ENCODE measurements around the gene PIK3C2G.

Gene PIK3C2G

GRCh38 chr12:18280728-18281127 is 19.4 kb downstream of the PIK3C2G start:
- DNase-seq (ENCODE audit: low spot score) = no peak

DNA sequence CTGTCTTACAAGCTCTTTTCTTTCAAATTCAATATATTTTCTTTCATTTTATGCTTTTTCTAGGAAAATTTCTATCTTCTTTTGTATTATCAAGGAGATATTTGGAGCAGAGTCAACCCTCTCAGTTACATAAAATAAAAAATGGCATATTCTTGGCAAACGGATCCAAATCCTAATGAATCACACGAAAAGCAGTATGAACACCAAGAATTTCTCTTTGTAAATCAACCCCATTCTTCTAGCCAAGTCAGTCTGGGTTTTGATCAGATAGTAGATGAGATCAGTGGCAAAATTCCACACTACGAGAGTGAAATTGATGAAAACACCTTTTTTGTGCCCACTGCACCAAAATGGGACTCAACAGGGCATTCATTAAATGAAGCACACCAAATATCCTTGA is 20.6 kb downstream of the PIK3C2G start:
- DNase-seq (ENCODE audit: low spot score) = no peak

- DNase-seq (ENCODE audit: low spot score) = no peak
Measured at GRCh38 chr12:18283831-18284230, 22.5 kb downstream of the PIK3C2G start.

- DNase-seq (ENCODE audit: low spot score) = no peak
Measured at GRCh38 chr12:18284386-18284785, 23.1 kb downstream of the PIK3C2G start.

DNA sequence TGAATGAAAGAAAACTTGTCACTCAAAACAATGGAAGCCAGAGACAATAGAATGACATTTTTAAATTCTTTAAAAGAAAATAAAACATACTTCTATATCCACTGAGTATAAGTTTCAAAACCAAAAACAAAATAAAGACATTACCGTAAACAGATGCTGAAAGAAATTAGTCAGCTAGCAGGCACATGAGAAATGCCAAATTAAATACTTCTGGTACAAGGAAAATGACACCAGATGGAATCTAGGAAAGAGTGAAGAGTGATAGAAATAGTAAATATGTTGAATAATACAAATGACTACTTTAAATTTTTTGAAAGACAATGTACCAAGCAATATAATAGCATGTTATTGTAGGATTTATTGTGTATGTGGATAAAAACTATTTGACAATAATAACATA is 23.8 kb downstream of the PIK3C2G start:
- no peak for DNase-seq (ENCODE audit: low spot score)

DNA sequence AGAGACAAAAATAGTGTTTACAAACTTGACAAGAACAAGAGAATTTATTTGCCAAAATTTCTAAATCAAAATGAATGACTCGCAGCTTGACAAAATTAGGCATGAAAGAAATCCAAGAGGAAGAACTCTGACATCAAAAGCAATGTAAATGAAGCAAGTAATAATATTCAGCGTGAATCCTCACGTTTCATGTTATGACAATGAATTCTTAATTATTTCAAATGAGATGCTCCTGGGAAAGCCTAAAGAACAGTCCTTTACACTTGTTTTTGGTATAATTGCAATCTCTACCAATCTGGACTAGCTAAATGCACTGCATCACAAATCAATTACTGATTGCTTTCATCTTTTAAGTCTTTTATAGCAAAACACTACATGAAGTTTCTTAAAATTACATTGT is 29.1 kb downstream of the PIK3C2G start:
- DNase-seq (ENCODE audit: low spot score) = no peak

DNA sequence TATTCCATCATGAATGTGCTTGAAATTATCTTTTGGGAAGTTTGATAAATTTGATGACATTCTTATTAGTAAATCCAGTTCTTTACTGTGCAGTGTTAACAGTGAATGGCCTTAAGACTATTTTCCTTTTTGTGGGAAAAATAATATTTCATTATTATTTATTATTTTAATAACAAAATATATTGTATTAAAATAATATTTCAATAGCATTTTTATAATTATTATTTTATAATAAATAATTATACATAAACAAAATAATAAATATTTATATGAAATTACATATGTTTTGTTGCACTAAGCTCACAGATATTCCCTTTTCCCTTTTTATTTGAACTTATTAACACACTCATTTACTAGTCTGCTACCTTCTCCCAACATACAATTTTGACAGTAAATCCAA is 33.6 kb downstream of the PIK3C2G start:
- no peak for DNase-seq (ENCODE audit: low spot score)

DNA sequence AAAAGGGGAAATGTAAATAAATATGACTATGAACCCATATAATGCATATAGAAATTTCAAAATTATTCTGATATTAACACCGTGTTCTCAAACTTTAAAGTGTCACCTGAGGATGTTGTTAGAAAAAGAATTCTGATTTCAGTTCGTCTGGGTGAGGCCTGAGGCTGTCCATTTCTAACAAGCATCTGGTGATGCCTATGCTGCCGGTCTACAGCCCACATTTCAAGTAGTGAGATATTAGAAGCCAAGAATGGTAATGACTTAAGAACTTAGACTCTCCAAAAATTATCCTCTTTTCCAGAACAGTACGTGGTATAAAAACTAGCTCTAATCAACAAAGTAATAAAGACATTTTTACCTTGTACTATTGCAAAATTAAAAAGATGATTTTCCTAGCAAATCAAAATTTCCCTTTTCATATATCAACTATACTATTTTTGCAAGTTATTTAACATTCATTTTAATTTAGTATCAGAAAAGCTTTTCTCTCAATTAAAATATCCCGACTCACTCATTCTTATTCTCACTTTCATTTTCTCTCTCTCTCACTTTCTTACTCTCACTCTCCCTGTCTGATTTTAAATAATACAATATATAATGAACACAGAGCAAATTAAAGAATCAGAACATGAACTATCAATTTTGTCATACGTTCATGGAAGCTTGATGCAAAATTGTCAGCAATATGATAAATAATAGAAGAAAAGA is 35.0 kb downstream of the PIK3C2G start:
- DNase-seq (ENCODE audit: low spot score) = no peak

GRCh38 chr12:18296909-18297280 is 35.6 kb downstream of the PIK3C2G start:
- no peak for DNase-seq (ENCODE audit: low spot score)

DNA sequence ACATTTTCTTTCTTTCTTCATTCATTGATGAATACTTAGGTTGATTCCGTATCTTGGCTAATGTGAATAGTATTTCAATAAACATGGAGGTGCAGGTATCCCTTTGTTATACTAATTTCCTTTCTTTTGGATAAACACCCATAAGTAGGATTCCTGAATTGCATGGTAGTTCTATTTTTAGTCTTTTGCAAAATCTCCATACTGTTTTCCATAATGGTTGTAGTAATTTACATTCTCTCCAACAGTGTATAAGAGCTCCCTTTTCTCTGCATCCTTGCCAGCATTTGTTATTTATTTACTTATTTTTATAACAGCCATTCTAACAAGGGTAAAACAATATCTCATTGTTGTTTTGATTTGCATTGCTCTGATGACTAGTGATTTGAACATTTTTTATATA is 36.6 kb downstream of the PIK3C2G start:
- DNase-seq (ENCODE audit: low spot score) = no peak

GRCh38 chr12:18302809-18303430 is 41.6 kb downstream of the PIK3C2G start:
- DNase-seq (ENCODE audit: low spot score) = no peak

DNA sequence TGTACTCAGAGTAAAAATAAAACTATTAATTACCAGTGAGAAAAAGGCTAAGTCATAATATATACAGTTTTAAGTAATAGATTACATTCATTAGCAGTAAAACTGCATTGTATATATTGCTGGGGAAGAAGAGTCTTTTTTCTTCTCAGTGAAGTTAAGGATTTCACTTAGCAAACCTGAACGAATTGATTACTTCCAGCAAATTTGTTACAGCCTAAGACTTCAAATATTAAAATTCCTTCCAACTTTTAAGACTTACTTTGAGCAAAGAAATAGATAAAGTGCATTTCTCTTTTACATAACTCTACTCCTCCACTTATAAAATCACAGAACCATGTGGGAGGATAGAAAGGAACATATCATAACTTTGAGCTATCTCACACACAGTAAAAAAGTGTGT is 43.3 kb downstream of the PIK3C2G start:
- DNase-seq (ENCODE audit: low spot score) = no peak

- no peak for DNase-seq (ENCODE audit: low spot score)
Measured at GRCh38 chr12:18306311-18306710, 45.0 kb downstream of the PIK3C2G start.

GRCh38 chr12:18313306-18313705 is 52.0 kb downstream of the PIK3C2G start:
- DNase-seq (ENCODE audit: low spot score) = no peak

DNA sequence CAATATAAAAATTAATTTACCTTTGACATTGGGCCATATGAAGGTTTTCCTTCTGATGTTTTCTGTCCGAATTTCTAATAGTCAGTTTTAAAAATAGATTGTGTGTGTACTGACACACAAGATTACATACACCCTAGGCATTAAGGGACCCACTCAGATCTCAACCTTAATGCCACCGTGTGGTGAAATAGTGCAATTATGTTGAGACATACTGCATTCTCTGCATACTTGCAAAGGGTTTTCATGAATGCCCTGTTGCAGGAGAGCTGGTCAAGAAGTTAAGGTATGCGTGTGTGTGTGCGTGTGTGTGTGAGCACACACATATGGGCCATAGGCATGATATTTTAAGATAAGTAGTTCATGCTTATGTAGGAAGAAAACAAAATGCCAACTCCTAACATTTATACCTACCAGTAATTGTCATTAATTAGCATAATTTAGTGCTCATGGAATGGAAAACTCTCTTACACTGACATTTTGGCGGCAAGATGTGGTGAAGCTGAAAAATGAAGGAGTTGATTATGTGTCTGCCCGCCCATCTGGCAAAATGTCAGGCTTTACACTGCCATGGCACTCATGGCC is 58.8 kb downstream of the PIK3C2G start:
- DNase-seq (ENCODE audit: low spot score) = peak; percentile 52

DNA sequence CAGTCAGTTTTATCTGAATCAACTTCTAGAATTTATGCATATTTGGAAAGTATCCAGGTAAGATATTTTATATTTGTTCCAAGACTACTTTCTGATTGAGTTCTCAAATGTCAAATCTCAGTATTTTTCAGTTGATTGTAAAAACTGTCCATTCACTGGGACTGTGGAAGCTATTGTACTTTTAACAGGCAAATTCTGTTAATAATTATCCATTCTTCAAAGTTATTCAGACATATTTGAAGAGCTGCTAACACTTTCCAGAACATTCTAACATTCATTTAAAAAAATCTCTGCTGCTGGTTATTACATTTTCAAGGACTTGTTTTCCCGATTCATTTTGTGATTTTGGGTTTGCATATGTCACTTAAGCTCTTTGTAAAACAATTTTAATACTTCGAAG is 59.7 kb downstream of the PIK3C2G start:
- no peak for DNase-seq (ENCODE audit: low spot score)

GRCh38 chr12:18323159-18323558 is 61.8 kb downstream of the PIK3C2G start:
- no peak for DNase-seq (ENCODE audit: low spot score)

DNA sequence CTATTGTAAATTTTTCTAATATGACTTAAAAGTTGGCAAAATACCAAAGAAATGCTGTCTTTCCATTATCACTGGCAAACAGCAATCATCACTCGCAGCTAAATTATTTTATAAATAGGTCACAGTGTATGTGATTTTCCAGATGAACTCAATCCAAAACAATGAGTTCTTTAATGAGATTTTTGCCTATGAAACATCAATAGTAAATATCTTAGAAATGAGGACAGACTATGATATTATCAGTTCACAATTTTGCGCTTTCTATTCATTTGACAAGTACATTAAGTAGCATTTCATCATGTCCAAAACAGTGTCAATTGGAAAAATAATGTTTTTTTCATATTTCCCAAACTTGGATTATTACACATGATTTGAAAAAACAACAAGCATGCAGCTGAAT is 65.7 kb downstream of the PIK3C2G start:
- DNase-seq (ENCODE audit: low spot score) = no peak

DNA sequence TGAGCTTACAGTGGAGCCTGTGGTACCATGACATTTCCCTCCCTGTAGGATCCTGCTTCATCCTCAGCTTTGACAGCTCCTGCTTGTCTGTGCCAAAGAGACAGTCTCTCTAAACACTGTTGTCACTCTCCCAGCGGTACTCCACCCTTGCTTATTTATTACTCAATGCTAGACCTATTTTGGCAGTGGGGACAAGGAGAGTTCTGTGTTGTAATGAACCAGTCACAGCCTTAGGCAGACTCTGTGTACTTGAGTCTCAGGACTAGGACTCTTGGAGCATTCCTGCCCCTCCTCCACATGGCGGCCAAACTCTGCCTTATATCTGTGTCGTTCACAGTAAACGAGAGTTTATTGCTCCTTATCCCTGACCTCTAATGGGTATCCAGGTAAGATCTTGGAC is 70.9 kb downstream of the PIK3C2G start:
- peak; percentile 10 for DNase-seq (ENCODE audit: low spot score)

DNA sequence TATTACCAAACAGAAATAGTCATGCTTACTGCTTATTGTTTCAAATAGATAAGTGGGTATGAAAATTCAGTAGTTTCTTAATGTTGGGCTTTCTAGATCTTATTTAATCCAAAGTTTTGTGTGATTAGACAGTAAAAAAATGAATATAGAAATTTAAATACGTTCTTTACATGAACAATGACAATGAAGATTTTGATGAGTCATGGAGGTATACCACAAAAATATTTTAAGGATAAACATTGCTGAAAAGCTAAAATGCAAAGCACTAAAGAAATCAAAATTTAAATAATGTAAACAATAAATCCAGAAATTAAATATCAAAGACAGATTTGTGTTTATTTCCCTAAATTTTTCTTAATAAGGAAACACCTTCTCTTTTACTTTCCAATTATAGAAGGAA is 78.3 kb downstream of the PIK3C2G start:
- no peak for DNase-seq (ENCODE audit: low spot score)

DNA sequence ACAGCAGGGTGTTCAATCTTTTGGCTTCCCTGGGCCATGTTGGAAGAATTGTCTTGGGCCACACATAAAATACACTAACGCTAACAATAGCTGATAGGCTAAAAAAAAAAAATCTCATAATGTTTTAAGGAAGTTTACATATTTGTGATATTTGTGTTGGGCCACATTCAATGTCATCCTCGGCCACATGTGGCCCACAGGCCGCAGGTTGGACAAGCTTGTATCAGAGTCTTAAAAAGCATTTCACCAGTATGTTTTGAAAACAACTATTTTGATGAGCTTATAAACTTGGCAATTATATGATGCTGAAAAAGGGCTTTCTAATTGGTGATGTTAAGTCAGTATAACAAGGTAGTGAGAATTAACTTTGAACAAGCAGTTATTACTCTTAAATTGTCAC is 78.9 kb downstream of the PIK3C2G start:
- DNase-seq (ENCODE audit: low spot score) = no peak

DNA sequence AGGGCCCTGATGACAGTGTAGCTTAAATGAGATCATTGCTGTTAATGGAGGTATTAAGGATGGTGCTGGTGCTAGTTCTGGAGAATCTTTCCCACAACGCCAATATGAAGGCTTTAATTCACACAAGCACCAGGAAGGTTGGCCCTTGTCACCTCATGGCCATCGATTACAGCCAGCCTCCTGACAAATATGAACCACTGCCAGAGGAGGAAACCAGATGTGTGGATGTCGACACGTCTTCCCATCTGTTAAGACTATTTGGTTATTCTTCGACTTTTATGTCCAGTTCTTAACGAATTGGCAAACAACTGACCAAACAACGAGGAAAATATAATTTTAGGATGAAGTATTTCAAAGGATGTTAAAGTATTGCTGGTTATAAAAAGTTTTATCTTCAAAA is 79.5 kb downstream of the PIK3C2G start:
- DNase-seq (ENCODE audit: low spot score) = no peak

- DNase-seq (ENCODE audit: low spot score) = peak; percentile 24
Measured at GRCh38 chr12:18343708-18344107, 82.4 kb downstream of the PIK3C2G start.

Measured in HuH-7 (cell line).